ENCODE results near the gene LDB3.
A peak's percentile ranks its signal among the peaks of the same experiment; 100 is the strongest.
"Not testable (repeated sequence)": the region's sequence is repeated elsewhere in the genome, so short reads cannot be mapped to it uniquely, and the experiment has no call there.

Gene LDB3

GRCh38 chr10:86734207-86734988, 66.1 kb downstream of the LDB3 start:
- DNase-seq (ENCODE audit: low spot score), result no peak

GRCh38 chr10:86735278-86735677, 67.0 kb downstream of the LDB3 start:
- not testable (repeated sequence) for DNase-seq (ENCODE audit: low spot score)

- DNase-seq (ENCODE audit: low spot score), result no peak
These were observed 73.9 kb downstream of the LDB3 start for GRCh38 chr10:86742230-86742629.

GRCh38 chr10:86744067-86744725, 75.9 kb downstream of the LDB3 start:
- DNase-seq (ENCODE audit: low spot score), result no peak

GRCh38 chr10:86747796-86748581, 79.7 kb downstream of the LDB3 start:
- DNase-seq (ENCODE audit: low spot score), result no peak

- DNase-seq (ENCODE audit: low spot score), result no peak
These were observed 81.5 kb downstream of the LDB3 start for GRCh38 chr10:86749854-86750253.

- DNase-seq (ENCODE audit: low spot score), result no peak
These were observed 83.2 kb downstream of the LDB3 start for GRCh38 chr10:86751477-86751876.

GRCh38 chr10:86752311-86752710, 84.0 kb downstream of the LDB3 start:
- DNase-seq (ENCODE audit: low spot score), result no peak

- DNase-seq (ENCODE audit: low spot score), result no peak
These were observed 84.7 kb downstream of the LDB3 start for GRCh38 chr10:86753051-86753450.

- DNase-seq (ENCODE audit: low spot score), result no peak
These were observed 85.5 kb downstream of the LDB3 start for GRCh38 chr10:86753638-86754434.

- no peak for DNase-seq (ENCODE audit: low spot score)
These were observed 87.1 kb downstream of the LDB3 start for GRCh38 chr10:86755454-86755739.

- DNase-seq (ENCODE audit: low spot score), result peak; percentile 65
These were observed 87.6 kb downstream of the LDB3 start for GRCh38 chr10:86755740-86756510.

GRCh38 chr10:86756511-86757112, 88.3 kb downstream of the LDB3 start, which contains the start of gene BMPR1A:
Gene BMPR1A (plus strand): TSS chr10:86756619. CDS start chr10:86876019, 119,400 bp downstream.
- DNase-seq (ENCODE audit: low spot score), result peak; percentile 73

GRCh38 chr10:86757113-86757972, 89.0 kb downstream of the LDB3 start:
- DNase-seq (ENCODE audit: low spot score), result no peak

- no peak for DNase-seq (ENCODE audit: low spot score)
These were observed 90.1 kb downstream of the LDB3 start for GRCh38 chr10:86758189-86759072.

- no peak for DNase-seq (ENCODE audit: low spot score)
These were observed 90.9 kb downstream of the LDB3 start for GRCh38 chr10:86759073-86759672.

- DNase-seq (ENCODE audit: low spot score), result no peak
These were observed 95.1 kb downstream of the LDB3 start for GRCh38 chr10:86763404-86763803.

GRCh38 chr10:86765548-86765947, 97.2 kb downstream of the LDB3 start:
- no peak for DNase-seq (ENCODE audit: low spot score)
